IMR-90 (cell line): ENCODE data around the gene RCAN2. TPM values are rescaled to one million over a fixed set of nuclear protein-coding genes. Genes with fewer than 3 reads are reported as not detected.

Experiments used
- ATAC-seq: fragments of 200-7000 bp; cut with Tn5 transposase; 2 replicates; pipeline ENCODE4 v1.9.1; 2020; ENCODE audit warnings: low read depth, mild to moderate bottlenecking, moderate library complexity
- BruUV-seq: library from RNA; stranded (reverse); fragments of 400-500 nt; replicated peaks from 2 replicates; lab custom pipeline; 2021; lab: Mats Ljungman, UMichigan
- CTCF ChIA-PET: fragments of 300-600 bp; formaldehyde crosslinking; extraction: SDS; loops from one replicate; lab custom pipeline; 2021; ENCODE audit warnings: antibody characterized with exemption; lab: Yijun Ruan, JAX
- POLR2A ChIA-PET: fragments of 300-600 bp; sonication (Branson Sonifier 250); formaldehyde crosslinking; loops from one replicate; lab custom pipeline; 2022; ENCODE audit warnings: antibody characterized with exemption; ENCODE audit not compliant: unreplicated experiment; lab: Charles Lee
- DNase-seq: peaks from one replicate; pipeline ENCODE4 v3.0.0; 2013
- H2AFZ ChIP-seq: replicated peaks from 2 replicates; pipeline ENCODE3; 2013; ENCODE audit warnings: low read length, mild to moderate bottlenecking; ENCODE audit not compliant: poor library complexity
- H2AK5ac ChIP-seq: 2 replicates; pipeline ENCODE4 v1.6.1; 2013; ENCODE audit warnings: low read depth, low read length, inconsistent platforms
- H2AK9ac ChIP-seq: replicated peaks from 2 replicates; pipeline ENCODE3; 2013; ENCODE audit warnings: mild to moderate bottlenecking, low read depth, low read length, moderate library complexity; ENCODE audit not compliant: poor library complexity
- H2BK120ac ChIP-seq: 2 replicates; pipeline ENCODE4 v1.6.1; 2013; ENCODE audit warnings: low read depth, low read length, inconsistent platforms
- H2BK15ac ChIP-seq: 3 replicates; pipeline ENCODE4 v1.6.1; 2013; ENCODE audit warnings: low read depth, low read length, inconsistent platforms
- H2BK20ac ChIP-seq: 2 replicates; pipeline ENCODE4 v1.6.1; 2013; ENCODE audit warnings: low read depth, mild to moderate bottlenecking, inconsistent platforms, low read length, moderate library complexity
- H2BK5ac ChIP-seq: 2 replicates; pipeline ENCODE4 v1.6.1; 2013; ENCODE audit warnings: mild to moderate bottlenecking, low read depth, low read length, inconsistent platforms; ENCODE audit not compliant: poor library complexity, severe bottlenecking
- H3K14ac ChIP-seq: replicated peaks from 2 replicates; pipeline ENCODE4 v1.6.1; 2013; ENCODE audit warnings: low read depth, low read length, inconsistent platforms
- H3K18ac ChIP-seq: 2 replicates; pipeline ENCODE4 v1.6.1; 2013; ENCODE audit warnings: low read depth, low read length, control low read depth
- H3K23ac ChIP-seq: 2 replicates; pipeline ENCODE4 v1.6.1; 2013; ENCODE audit warnings: low read depth, low read length, inconsistent platforms
- H3K27ac ChIP-seq: 2 replicates; pipeline ENCODE4 v1.5.1; 2013; ENCODE audit warnings: mild to moderate bottlenecking, control low read depth, low read length; ENCODE audit not compliant: insufficient read depth
- H3K27me3 ChIP-seq: 2 replicates; pipeline ENCODE4 v1.6.1; 2013; ENCODE audit warnings: low read length; ENCODE audit not compliant: control insufficient read depth, insufficient read depth
- H3K36me3 ChIP-seq: 2 replicates; pipeline ENCODE4 v1.6.1; 2013; ENCODE audit warnings: low read length, mixed read lengths; ENCODE audit not compliant: control insufficient read depth, insufficient read depth
- H3K4ac ChIP-seq: 2 replicates; pipeline ENCODE4 v1.6.1; 2013; ENCODE audit warnings: low read depth, low read length, inconsistent platforms
- H3K4me1 ChIP-seq: 2 replicates; pipeline ENCODE4 v1.6.1; 2013; ENCODE audit warnings: low read length, mixed read lengths; ENCODE audit not compliant: control insufficient read depth, insufficient read depth
- H3K4me2 ChIP-seq: 2 replicates; pipeline ENCODE4 v1.6.1; 2013; ENCODE audit warnings: low read depth, mild to moderate bottlenecking, control low read depth, low read length, moderate library complexity
- H3K4me3 ChIP-seq: 2 replicates; pipeline ENCODE4 v1.5.1; 2013; ENCODE audit warnings: low read depth, mild to moderate bottlenecking, control low read depth, low read length, moderate library complexity; ENCODE audit not compliant: insufficient read depth
- H3K56ac ChIP-seq: 2 replicates; pipeline ENCODE4 v1.6.1; 2013; ENCODE audit warnings: low read length, inconsistent platforms; ENCODE audit not compliant: insufficient read depth; ENCODE audit errors: extremely low read depth
- H3K79me1 ChIP-seq, 2 experiments: 2 replicates each; pipeline ENCODE4 v1.6.1; 2013; ENCODE audit warnings: low read length in 2 of 2, inconsistent platforms in 1 of 2, low read depth in 1 of 2
- H3K9ac ChIP-seq: 2 replicates; pipeline ENCODE4 v1.6.1; 2013; ENCODE audit warnings: low read depth, low read length, control low read depth
- H3K9me1 ChIP-seq: 2 replicates; pipeline ENCODE4 v1.6.1; 2013; ENCODE audit warnings: low read length, inconsistent platforms; ENCODE audit not compliant: insufficient read depth
- H3K9me3 ChIP-seq: 2 replicates; pipeline ENCODE4 v1.6.1; 2013; ENCODE audit warnings: low read length; ENCODE audit not compliant: control insufficient read depth, insufficient read depth
- H4K20me1 ChIP-seq: 2 replicates; pipeline ENCODE4 v1.6.1; 2013; ENCODE audit warnings: low read length, inconsistent platforms; ENCODE audit not compliant: insufficient read depth
- H4K5ac ChIP-seq: 2 replicates; pipeline ENCODE4 v1.6.1; 2013; ENCODE audit warnings: mild to moderate bottlenecking, low read depth, low read length, control low read depth
- H4K8ac ChIP-seq, 2 experiments: 2 replicates each; pipeline ENCODE4 v1.6.1; 2013; ENCODE audit warnings: low read depth in 2 of 2, low read length in 2 of 2, control low read depth in 1 of 2, inconsistent platforms in 1 of 2
- H4K91ac ChIP-seq: 2 replicates; pipeline ENCODE4 v1.6.1; 2013; ENCODE audit warnings: low read depth, low read length, inconsistent platforms; ENCODE audit not compliant: insufficient read depth
- BHLHE40 ChIP-seq: fragments of 150-350 bp; IDR thresholded peaks from 2 replicates; pipeline ENCODE4 v1.6.1; 2016; ENCODE audit warnings: mild to moderate bottlenecking, low read depth, low read length
- CEBPB ChIP-seq: IDR thresholded peaks from 2 replicates; pipeline ENCODE4 v1.6.1; 2012; ENCODE audit warnings: low read depth, low read length, improper control_type of control experiment
- CHD1 ChIP-seq: IDR thresholded peaks from 2 replicates; pipeline ENCODE4 v1.6.1; 2012; ENCODE audit warnings: low read depth, low read length, improper control_type of control experiment
- CTCF ChIP-seq: conservative IDR thresholded peaks from 2 replicates; pipeline ENCODE4 v1.5.1; 2012; ENCODE audit warnings: mild to moderate bottlenecking, low read depth, low read length, improper control_type of control experiment
- ELK1 ChIP-seq: fragments of 150-350 bp; IDR thresholded peaks from 2 replicates; pipeline ENCODE4 v1.6.1; 2016; ENCODE audit warnings: low read depth, mild to moderate bottlenecking, low read length, moderate library complexity, borderline replicate concordance
- FOS ChIP-seq: fragments of 150-350 bp; IDR thresholded peaks from 2 replicates; pipeline ENCODE4 v1.6.1; 2016; ENCODE audit warnings: low read depth, low read length
- MAFK ChIP-seq: IDR thresholded peaks from 2 replicates; pipeline ENCODE4 v1.6.1; 2012; ENCODE audit warnings: low read depth, low read length, improper control_type of control experiment
- MAZ ChIP-seq: IDR thresholded peaks from 2 replicates; pipeline ENCODE4 v1.6.1; 2012; ENCODE audit warnings: low read depth, mild to moderate bottlenecking, low read length, improper control_type of control experiment, moderate library complexity, borderline replicate concordance
- MXI1 ChIP-seq: IDR thresholded peaks from 2 replicates; pipeline ENCODE4 v1.6.1; 2012; ENCODE audit warnings: low read depth, mild to moderate bottlenecking, low read length, moderate library complexity, borderline replicate concordance
- NFE2L2 ChIP-seq: fragments of 150-350 bp; IDR thresholded peaks from 2 replicates; pipeline ENCODE4 v1.6.1; 2016; ENCODE audit warnings: low read depth, mild to moderate bottlenecking, low read length
- POLR2A ChIP-seq: IDR thresholded peaks from 2 replicates; pipeline ENCODE4 v1.6.1; 2012; ENCODE audit warnings: mild to moderate bottlenecking, low read depth, low read length
- RAD21 ChIP-seq: IDR thresholded peaks from 2 replicates; pipeline ENCODE4 v1.6.1; 2012; ENCODE audit warnings: low read length, improper control_type of control experiment
- RCOR1 ChIP-seq: IDR thresholded peaks from 2 replicates; pipeline ENCODE4 v1.6.1; 2012; ENCODE audit warnings: mild to moderate bottlenecking, low read length, improper control_type of control experiment; ENCODE audit not compliant: insufficient replicate concordance
- RFX5 ChIP-seq: IDR thresholded peaks from 2 replicates; pipeline ENCODE4 v1.8.0; 2012; ENCODE audit warnings: low read depth, mild to moderate bottlenecking, low read length, moderate library complexity
- SMC3 ChIP-seq: fragments of 150-350 bp; IDR thresholded peaks from 2 replicates; pipeline ENCODE4 v1.6.1; 2016; ENCODE audit warnings: low read depth, mild to moderate bottlenecking, antibody characterized with exemption, low read length, moderate library complexity
- USF2 ChIP-seq: fragments of 150-350 bp; IDR thresholded peaks from 2 replicates; pipeline ENCODE4 v1.6.1; 2017; ENCODE audit warnings: mild to moderate bottlenecking, antibody characterized with exemption, low read length, low read depth
- WGBS, 2 experiments: methylation state at CpG; one replicate each; pipeline versions ENCODE4 v1.1.5 to v1.1.7; 2013; ENCODE audit warnings: missing lambda C conversion rate in 2 of 2; ENCODE audit not compliant: insufficient read length in 1 of 2; ENCODE audit errors: extremely low coverage in 2 of 2; 5-methylcytosine and 5-hydroxymethylcytosine counted together
- dilution Hi-C: fragments of 300-500 bp; cut with HindIII; formaldehyde crosslinking; loops from one replicate; pipeline ENCODE4 v1.14.3; 2018; ENCODE audit warnings: low sequenced_read_pairs; ENCODE audit not compliant: unreplicated experiment
- in situ Hi-C: fragments of 300-500 bp; cut with MboI; formaldehyde crosslinking; loops from 3 replicates; pipeline ENCODE4 v1.14.3; 2019; ENCODE audit warnings: low sequenced_read_pairs, inconsistent platforms, mixed read lengths
- intact Hi-C: fragments of 100-400 bp; cut with micrococcal nuclease; formaldehyde crosslinking; loops from 2 replicates; pipeline ENCODE4 v1.10.0; 2022
- polyA plus RNA-seq, 3 experiments: library from polyadenylated mRNA; depleted of rRNA; stranded (reverse); fragments of >200 nt; gene quantifications; 2 replicates each; pipeline ENCODE4 v1.2.3, GENCODE V29; 2012; ENCODE audit warnings: low replicate concordance in 1 of 3
- total RNA-seq: library from RNA; depleted of rRNA; stranded (reverse); fragments of >200 nt; gene quantifications from 2 replicates; pipeline ENCODE4 v1.2.3, GENCODE V29; 2012

The RCAN2 gene
- total and polyA plus RNA-seq, 2 of the 4 experiments (the other 2 are of a cell fraction): 1.3 to 1.8 TPM

GRCh38 chr6:46218457-46218856 lies 272.8 kb downstream of the RCAN2 start:
- intact Hi-C loops: no loop called here
- Histone ChIP-seq H4K91ac (no peak overlapping the region), H3K56ac (no peak overlapping the region), H3K9ac (no peak overlapping the region), H3K4me3 (no peak overlapping the region), H3K79me1 (no peaks in the 10 kb centered on the region), H4K5ac (no peak overlapping the region), H3K9me1 (no peaks in the 10 kb centered on the region), H3K4me1 (no peaks in the 10 kb centered on the region), H4K8ac (no peak overlapping the region), H3K4me2 (no peak overlapping the region), H3K27ac (no peak overlapping the region), H3K14ac (no peak overlapping the region), H3K23ac (no peak overlapping the region), H3K4ac (no peak overlapping the region), H2BK120ac (no peak overlapping the region), H2BK20ac (no peak overlapping the region), H2BK15ac (no peak overlapping the region), H3K9me3 (no peaks in the 10 kb centered on the region), H2AK9ac (no peak overlapping the region), H2AK5ac (no peak overlapping the region), H4K20me1 (no peaks in the 10 kb centered on the region), H3K27me3 (no peaks in the 10 kb centered on the region), H3K36me3 (no peaks in the 10 kb centered on the region), H3K18ac (no peak overlapping the region), H2BK5ac (no peak overlapping the region), H2AFZ (no peak overlapping the region)
- WGBS, 2 experiments: no CpG with 5 or more reads among the region's 2 CpGs
- ATAC-seq (no peak), DNase-seq (no peak)
- TF ChIP-seq NFE2L2: no peak
- no peak for TF ChIP-seq POLR2A
- no peak for TF ChIP-seq SMC3
- no peak for TF ChIP-seq FOS
- no peak for TF ChIP-seq CTCF
- no peak for TF ChIP-seq MAFK
- no peak for TF ChIP-seq BHLHE40
- TF ChIP-seq RCOR1: no peak
- no peak for TF ChIP-seq RAD21
- no peak for TF ChIP-seq MAZ
- TF ChIP-seq CHD1: no peak
- TF ChIP-seq CEBPB: no peak
- TF ChIP-seq MXI1: no peak
- no peak for TF ChIP-seq USF2
- no peak for TF ChIP-seq ELK1
- TF ChIP-seq RFX5: no peak
- in situ Hi-C loops: no loop called here
- no TSS peak for BruUV-seq
- dilution Hi-C loops: no loop called here
- ChIA-PET CTCF (no interaction called here), POLR2A (no interaction called here)
